Bronchial smooth muscle cell (primary cell): ENCODE data around the gene PTCHD4. TPM values are rescaled to one million over a fixed set of nuclear protein-coding genes. Genes with fewer than 3 reads are reported as not detected.

Experiments
- total RNA-seq: library from RNA; depleted of rRNA; stranded (reverse); fragments of >200 nt; gene quantifications from 2 replicates; pipeline ENCODE4 v1.2.1, GENCODE V29; 2014

PTCHD4 gene
- total RNA-seq: 1.3 and 2.3 TPM in 2 replicates

GRCh38 chr6:48111143-48111506 lies at the start of gene PTCHD4:
Gene PTCHD4, minus strand, starts transcription at chr6:48111197. Its CDS starts 42,240 bp downstream, at chr6:48068957.

